ENCODE results near the gene SAE1. TPM values are rescaled to one million over a fixed set of nuclear protein-coding genes. Genes with fewer than 3 reads are reported as not detected.

The SAE1 gene
- total RNA-seq, 1 experiment from 2014 or later, result 234 TPM

DNA sequence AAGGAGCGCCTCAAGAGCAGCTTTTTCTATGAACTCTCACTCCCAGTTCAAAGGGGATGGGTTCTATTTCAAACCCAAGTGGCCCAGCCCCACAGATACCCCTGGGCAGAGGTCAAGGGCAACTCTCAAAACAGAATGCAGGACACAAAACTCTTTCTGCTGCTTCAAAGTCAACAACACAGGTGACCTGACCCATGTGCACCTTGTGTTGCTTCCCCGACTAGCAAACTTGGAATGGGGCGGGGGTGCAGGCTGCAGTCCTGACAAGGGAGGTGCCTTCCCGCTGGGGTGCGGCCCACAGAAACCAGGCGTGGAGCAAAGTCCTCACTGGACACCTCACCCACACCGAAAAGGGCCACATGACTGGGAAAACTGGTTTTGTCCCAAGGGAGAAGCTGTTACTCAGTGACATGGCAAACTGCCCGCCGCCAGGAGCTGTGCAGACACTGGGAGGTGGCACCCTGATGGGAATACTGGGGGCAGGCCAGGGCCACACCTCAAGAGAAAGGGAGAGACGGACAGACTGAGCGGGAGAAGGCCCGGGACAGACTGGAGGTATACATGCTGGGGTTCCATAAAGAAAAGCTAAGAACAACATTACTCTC lies 34.4 kb upstream of the SAE1 start:
- Mint-ChIP-seq H3K27ac (peak overlapping the region; percentile 18 to 96 (median 89); a peak in 5 of 7 replicates), H3K4me1 (peaks cover 39 to 45% of the 10 kb centered on the region in 2 experiments), H3K27me3 (ENCODE audit: low read depth) (no peaks in the 10 kb centered on the region), H3K9me3 (no peaks in the 10 kb centered on the region), H3K4me3 (no peak overlapping the region), H3K36me3 (ENCODE audit: insufficient read depth in 1 of 3, low read depth in 3 of 3) (peaks cover 21 to 46% (median 38%) of the 10 kb centered on the region in 3 experiments; a peak in 6 of 7 replicates)
- no peak overlapping the region for H4K91ac ChIP-seq (ENCODE audit: insufficient read length, low read depth, low read length)
- no peak overlapping the region for H4K8ac ChIP-seq (replicated peaks; ENCODE audit: insufficient read length, low read depth, low read length)
- no peak overlapping the region for H3K18ac ChIP-seq (ENCODE audit: insufficient read length, low read depth, low read length)
- no peak overlapping the region for H3K23ac ChIP-seq (ENCODE audit: insufficient read length, low read depth, low read length)
- no peak overlapping the region for H2BK5ac ChIP-seq (ENCODE audit: insufficient read length, low read length)
- WGBS (ENCODE audit: extremely low coverage, insufficient read length, low lambda C conversion rate), result no CpG with 5 or more reads among the region's 12 CpGs
- H3K9ac ChIP-seq (ENCODE audit: extremely low read depth, insufficient read length, low read length), result no peak overlapping the region
- H3T11ph ChIP-seq (ENCODE audit: low read length), result no peak overlapping the region
- no peak overlapping the region for H2BK15ac ChIP-seq (ENCODE audit: low read depth, low read length)
- no peak overlapping the region for H3K4me2 ChIP-seq (ENCODE audit: insufficient read depth, insufficient read length, low read length)
- no peak overlapping the region for H3K56ac ChIP-seq (ENCODE audit: insufficient read length, low read depth, low read length)
- no peaks in the 10 kb centered on the region for H4K20me1 ChIP-seq (ENCODE audit: control insufficient read depth, insufficient read depth, insufficient read length)
- no peak overlapping the region for H4K5ac ChIP-seq (ENCODE audit: insufficient read length, low read depth, low read length)
- peaks cover 9% of the 10 kb centered on the region; the same call in 1 of the 2 replicates for H3K79me2 ChIP-seq (ENCODE audit: insufficient read depth, low read length)
- no peaks in the 10 kb centered on the region for H3K9me3 ChIP-seq (ENCODE audit: control insufficient read depth, low read depth, low read length)
- no peak overlapping the region for H3K4ac ChIP-seq (ENCODE audit: low read depth, low read length)
- DNase-seq, result no peak
- no peaks in the 10 kb centered on the region for H3K23me2 ChIP-seq (ENCODE audit: insufficient read length, low read depth, low read length, poor library complexity, severe bottlenecking)
- no peak overlapping the region for H2AK5ac ChIP-seq (ENCODE audit: insufficient read length, low read length)
- TF ChIP-seq, protein P1, sequence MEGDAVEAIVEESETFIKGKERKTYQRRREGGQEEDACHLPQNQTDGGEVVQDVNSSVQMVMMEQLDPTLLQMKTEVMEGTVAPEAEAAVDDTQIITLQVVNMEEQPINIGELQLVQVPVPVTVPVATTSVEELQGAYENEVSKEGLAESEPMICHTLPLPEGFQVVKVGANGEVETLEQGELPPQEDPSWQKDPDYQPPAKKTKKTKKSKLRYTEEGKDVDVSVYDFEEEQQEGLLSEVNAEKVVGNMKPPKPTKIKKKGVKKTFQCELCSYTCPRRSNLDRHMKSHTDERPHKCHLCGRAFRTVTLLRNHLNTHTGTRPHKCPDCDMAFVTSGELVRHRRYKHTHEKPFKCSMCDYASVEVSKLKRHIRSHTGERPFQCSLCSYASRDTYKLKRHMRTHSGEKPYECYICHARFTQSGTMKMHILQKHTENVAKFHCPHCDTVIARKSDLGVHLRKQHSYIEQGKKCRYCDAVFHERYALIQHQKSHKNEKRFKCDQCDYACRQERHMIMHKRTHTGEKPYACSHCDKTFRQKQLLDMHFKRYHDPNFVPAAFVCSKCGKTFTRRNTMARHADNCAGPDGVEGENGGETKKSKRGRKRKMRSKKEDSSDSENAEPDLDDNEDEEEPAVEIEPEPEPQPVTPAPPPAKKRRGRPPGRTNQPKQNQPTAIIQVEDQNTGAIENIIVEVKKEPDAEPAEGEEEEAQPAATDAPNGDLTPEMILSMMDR (conservative IDR thresholded peaks at IDR 0.05), result no peak
- H3K79me1 ChIP-seq (ENCODE audit: insufficient read depth, low read depth, low read length, poor library complexity, severe bottlenecking), result peaks cover 10% of the 10 kb centered on the region
- peaks cover 2% of the 10 kb centered on the region; the same call in 1 of the 2 replicates for H3K4me1 ChIP-seq (ENCODE audit: insufficient read depth, low read length)
- H2BK20ac ChIP-seq (ENCODE audit: low read depth, low read length, poor library complexity, severe bottlenecking), result no peak overlapping the region
- H2BK120ac ChIP-seq (ENCODE audit: low read depth, low read length, poor library complexity, severe bottlenecking), result no peak overlapping the region
- no peak overlapping the region for H3K27ac ChIP-seq (ENCODE audit: insufficient read length, low read depth, low read length)
- H2BK12ac ChIP-seq (ENCODE audit: insufficient read length, low read depth, low read length), result no peak overlapping the region
- no peak overlapping the region for H2AFZ ChIP-seq (ENCODE audit: low read length)
- H3K27me3 ChIP-seq (ENCODE audit: insufficient read depth, low read length), result no peaks in the 10 kb centered on the region
- H3K14ac ChIP-seq (ENCODE audit: insufficient read depth, low read length), result no peak overlapping the region

Measured in H9 (cell line).